HepG2 (cell line): ENCODE results near the gene CTSZ. TPM values are rescaled to one million over a fixed set of nuclear protein-coding genes. Genes with fewer than 3 reads are reported as not detected.
A peak's percentile ranks its signal among the peaks of the same experiment; 100 is the strongest.

Experiments used
- AGO2 ChIP-seq: fragments of 200-400 bp; formaldehyde crosslinking; optimal IDR thresholded peaks from 2 replicates; pipeline ENCODE3; 2017; ENCODE audit warnings: mild to moderate bottlenecking, low read depth, low read length, moderate library complexity
- ARID3A ChIP-seq: IDR thresholded peaks from 2 replicates; pipeline ENCODE4 v1.6.1; 2012; ENCODE audit warnings: low read depth, low read length, improper control_type of control experiment
- ARNTL ChIP-seq: sonication (generic); formaldehyde crosslinking; IDR thresholded peaks from 2 replicates; pipeline ENCODE4 v1.4.0; 2020; ENCODE audit warnings: mild to moderate bottlenecking, missing genetic modification reagents
- CBFB ChIP-seq: sonication (generic); formaldehyde crosslinking; IDR thresholded peaks from 2 replicates; pipeline ENCODE4 v1.4.0; 2020; ENCODE audit warnings: missing genetic modification reagents
- ELF1 ChIP-seq: sonication (generic); formaldehyde crosslinking; IDR thresholded peaks from 2 replicates; pipeline ENCODE4 v1.4.0; 2020; ENCODE audit warnings: missing genetic modification reagents
- GPBP1L1 ChIP-seq: sonication (generic); formaldehyde crosslinking; IDR thresholded peaks from 2 replicates; pipeline ENCODE4 v1.5.0; 2020; ENCODE audit warnings: mild to moderate bottlenecking, missing genetic modification reagents
- RFX3 ChIP-seq: IDR thresholded peaks from 2 replicates; pipeline ENCODE4 v1.6.1; 2016; ENCODE audit warnings: missing biosample characterization, missing genetic modification reagents
- SMAD1 ChIP-seq: sonication (generic); formaldehyde crosslinking; IDR thresholded peaks from 2 replicates; pipeline ENCODE4 v1.4.0; 2020; ENCODE audit warnings: missing genetic modification reagents, low read depth, mild to moderate bottlenecking, borderline replicate concordance
- WIZ ChIP-seq: sonication (generic); formaldehyde crosslinking; IDR thresholded peaks from 2 replicates; pipeline ENCODE4 v1.5.1; 2020; ENCODE audit warnings: mild to moderate bottlenecking, missing genetic modification reagents
- ZBTB37 ChIP-seq: sonication (generic); formaldehyde crosslinking; IDR thresholded peaks from 2 replicates; pipeline ENCODE4 v1.4.0; 2020; ENCODE audit warnings: mild to moderate bottlenecking, missing genetic modification reagents
- ZC3H4 ChIP-seq: sonication (generic); formaldehyde crosslinking; IDR thresholded peaks from 2 replicates; pipeline ENCODE4 v1.4.0; 2020; ENCODE audit warnings: missing genetic modification reagents, borderline replicate concordance
- ZFP91 ChIP-seq: sonication (generic); formaldehyde crosslinking; IDR thresholded peaks from 2 replicates; pipeline ENCODE4 v1.9.0; 2022; ENCODE audit warnings: missing genetic modification reagents, mild to moderate bottlenecking, borderline replicate concordance
- ZHX1 ChIP-seq: sonication (generic); formaldehyde crosslinking; IDR thresholded peaks from 2 replicates; pipeline ENCODE4 v1.8.1; 2022; ENCODE audit warnings: low read depth, mild to moderate bottlenecking, missing genetic modification reagents
- ZKSCAN8 ChIP-seq: IDR thresholded peaks from 2 replicates; pipeline ENCODE4 v1.6.1; 2016; ENCODE audit warnings: borderline replicate concordance, missing genetic modification reagents, missing compliant biosample characterization
- ZNF256 ChIP-seq: sonication (generic); formaldehyde crosslinking; conservative IDR thresholded peaks from 2 replicates; pipeline ENCODE4 v1.4.0; 2020; ENCODE audit warnings: missing genetic modification reagents
- ZNF263 ChIP-seq: sonication (generic); formaldehyde crosslinking; IDR thresholded peaks from 2 replicates; pipeline ENCODE4 v1.4.0; 2020; ENCODE audit warnings: missing genetic modification reagents
- ZNF3 ChIP-seq: IDR thresholded peaks from 2 replicates; pipeline ENCODE4 v1.7.0; 2017; ENCODE audit warnings: inconsistent platforms
- ZNF335 ChIP-seq: sonication (generic); formaldehyde crosslinking; IDR thresholded peaks from 2 replicates; pipeline ENCODE4 v1.4.0; 2020; ENCODE audit warnings: missing genetic modification reagents
- ZNF629 ChIP-seq: sonication (generic); formaldehyde crosslinking; conservative IDR thresholded peaks from 2 replicates; pipeline ENCODE4 v1.5.0; 2020; ENCODE audit warnings: missing genetic modification reagents
- ZNF740 ChIP-seq: sonication (generic); formaldehyde crosslinking; IDR thresholded peaks from 2 replicates; pipeline ENCODE4 v1.4.0; 2020; ENCODE audit warnings: missing genetic modification reagents
- polyA plus RNA-seq, 8 experiments: library from polyadenylated mRNA; depleted of rRNA in 3 of 8; stranded (reverse) in 7 of 8; unstranded in 1 of 8; fragments of >200 nt; fragmentation: Illumina TruSeq in 4 of 8; extraction: Trizol in 4 of 8; gene quantifications; 2 replicates each; pipeline versions ENCODE4 v1.2.1 to v1.2.3, GENCODE V29; 2011 to 2016; ENCODE audit warnings: low read depth in 4 of 8, missing spikeins in 1 of 8, mixed read lengths in 1 of 8; ENCODE audit not compliant: insufficient read depth in 1 of 8
- total RNA-seq, 5 experiments: library from RNA; depleted of rRNA; stranded (reverse); fragments of >200 nt; fragmentation: Illumina TruSeq; extraction: Trizol; gene quantifications; 2 replicates each; pipeline ENCODE4 v1.2.3, GENCODE V29; 2016; ENCODE audit warnings: low read depth in 1 of 5

CTSZ gene
- total and polyA plus RNA-seq, 2 of the 13 experiments (the other 11 are each of a cell fraction or from before 2014, with no cell fraction given): 0.33 TPM; not detected in 1

GRCh38 chr20:58995461-58996225 lies 11.4 kb downstream of the CTSZ start (continued):
- TF ChIP-seq ZFP91 (CRISPR knock-in tag) (no peak; the same call in 1 of the 2 replicates), WIZ (CRISPR knock-in tag) (0 out of 2 replicates have a peak, but pooled peaks have one; percentile 33), RFX3 (CRISPR knock-in tag) (no peak), ZBTB37 (no peak), ZNF335 (CRISPR knock-in tag) (no peak), GPBP1L1 (CRISPR knock-in tag) (no peak), ZNF256 (CRISPR knock-in tag) (no peak), ZNF3 (CRISPR knock-in tag) (no peak), AGO2 (peak; percentile 49), CBFB (no peak), ZHX1 (CRISPR knock-in tag) (no peak; the same call in 1 of the 2 replicates), SMAD1 (no peak), ZNF263 (no peak), ZC3H4 (CRISPR knock-in tag) (no peak; the same call in 1 of the 2 replicates), ZNF740 (CRISPR knock-in tag) (0 out of 2 replicates have a peak, but pooled peaks have one; percentile 49), ARNTL (no peak), ELF1 (CRISPR knock-in tag) (no peak), ZKSCAN8 (CRISPR knock-in tag) (no peak; the same call in 1 of the 2 replicates), ZNF629 (CRISPR knock-in tag) (0 out of 2 replicates have a peak, but pooled peaks have one; percentile 14), ARID3A (no peak)
